Measurements from ENCODE around the gene OPCML.

DNA sequence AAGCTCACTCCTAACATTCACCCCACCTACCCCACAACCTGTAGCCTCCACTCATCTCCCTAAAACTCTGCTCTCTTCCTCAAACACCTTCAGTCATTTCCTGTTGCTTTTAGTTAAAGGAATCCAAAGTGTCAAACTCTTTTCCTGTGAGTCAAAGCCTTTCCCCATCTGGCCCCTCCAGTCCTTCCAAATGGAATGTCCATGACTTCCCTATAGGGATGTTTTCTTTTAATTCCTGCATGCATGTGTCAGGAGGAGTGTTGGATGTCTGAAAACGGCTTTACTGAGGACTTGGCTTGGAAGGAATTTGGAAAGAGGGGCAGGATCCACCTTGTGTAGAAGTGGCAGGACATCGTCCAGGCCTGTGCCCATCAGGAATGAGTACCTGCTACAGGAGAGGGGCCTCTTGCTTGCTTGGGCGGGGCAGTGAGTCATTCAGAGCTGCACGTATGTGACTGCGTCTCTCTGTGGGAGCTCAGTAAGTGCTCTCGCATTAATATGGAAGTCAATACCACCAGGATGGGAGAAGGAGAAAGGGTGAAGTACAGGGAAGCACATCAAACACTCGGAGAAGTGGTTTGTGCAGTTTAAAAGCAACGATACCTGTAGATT, 491.9 kb downstream of the OPCML start:
- TF ChIP-seq TAF1 (conservative IDR thresholded peaks at IDR 0.05) (no peak), GABPA (IDR thresholded peaks at IDR 0.05 in 1 of 2, conservative IDR thresholded peaks at IDR 0.05 in 1 of 2) (no peak), HNF4G (IDR thresholded peaks at IDR 0.05) (no peak), EGR1 (IDR thresholded peaks at IDR 0.05; ENCODE audit: low read depth in 2 of 2) (no peak), SP1 (IDR thresholded peaks at IDR 0.05) (no peak)
- TF ChIP-seq, protein P1, sequence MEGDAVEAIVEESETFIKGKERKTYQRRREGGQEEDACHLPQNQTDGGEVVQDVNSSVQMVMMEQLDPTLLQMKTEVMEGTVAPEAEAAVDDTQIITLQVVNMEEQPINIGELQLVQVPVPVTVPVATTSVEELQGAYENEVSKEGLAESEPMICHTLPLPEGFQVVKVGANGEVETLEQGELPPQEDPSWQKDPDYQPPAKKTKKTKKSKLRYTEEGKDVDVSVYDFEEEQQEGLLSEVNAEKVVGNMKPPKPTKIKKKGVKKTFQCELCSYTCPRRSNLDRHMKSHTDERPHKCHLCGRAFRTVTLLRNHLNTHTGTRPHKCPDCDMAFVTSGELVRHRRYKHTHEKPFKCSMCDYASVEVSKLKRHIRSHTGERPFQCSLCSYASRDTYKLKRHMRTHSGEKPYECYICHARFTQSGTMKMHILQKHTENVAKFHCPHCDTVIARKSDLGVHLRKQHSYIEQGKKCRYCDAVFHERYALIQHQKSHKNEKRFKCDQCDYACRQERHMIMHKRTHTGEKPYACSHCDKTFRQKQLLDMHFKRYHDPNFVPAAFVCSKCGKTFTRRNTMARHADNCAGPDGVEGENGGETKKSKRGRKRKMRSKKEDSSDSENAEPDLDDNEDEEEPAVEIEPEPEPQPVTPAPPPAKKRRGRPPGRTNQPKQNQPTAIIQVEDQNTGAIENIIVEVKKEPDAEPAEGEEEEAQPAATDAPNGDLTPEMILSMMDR (IDR thresholded peaks at IDR 0.05; ENCODE audit: low read depth, low read length, missing input control): no peak
- TF ChIP-seq, protein P2, sequence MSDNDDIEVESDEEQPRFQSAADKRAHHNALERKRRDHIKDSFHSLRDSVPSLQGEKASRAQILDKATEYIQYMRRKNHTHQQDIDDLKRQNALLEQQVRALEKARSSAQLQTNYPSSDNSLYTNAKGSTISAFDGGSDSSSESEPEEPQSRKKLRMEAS (IDR thresholded peaks at IDR 0.05): no peak
